ENCODE results near the gene LUC7L. TPM values are rescaled to one million over a fixed set of nuclear protein-coding genes. Genes with fewer than 3 reads are reported as not detected.

The LUC7L gene
- total RNA-seq, 1 donor from 2014 or later: 154 TPM

GRCh38 chr16:143047-143446 lies 86.2 kb downstream of the LUC7L start:
- H3K27ac Mint-ChIP-seq: no peak overlapping the region
- no peaks in the 10 kb centered on the region for H3K9me3 Mint-ChIP-seq
- peaks cover 10% of the 10 kb centered on the region for H3K27me3 Mint-ChIP-seq
- no peaks in the 10 kb centered on the region for H3K4me1 Mint-ChIP-seq (ENCODE audit: unreplicated experiment)
- H3K4me3 Mint-ChIP-seq: no peak overlapping the region
- TF ChIP-seq CTCF (conservative IDR thresholded peaks at IDR 0.05): no peak
- DNase-seq (ENCODE audit: extremely low spot score, unreplicated experiment): no peak
- H3K36me3 Mint-ChIP-seq: no peaks in the 10 kb centered on the region

- Mint-ChIP-seq H3K27ac (no peak overlapping the region), H3K36me3 (no peaks in the 10 kb centered on the region), H3K4me1 (ENCODE audit: unreplicated experiment) (no peaks in the 10 kb centered on the region), H3K9me3 (no peaks in the 10 kb centered on the region), H3K27me3 (peaks cover 10% of the 10 kb centered on the region), H3K4me3 (no peak overlapping the region)
- no peak for TF ChIP-seq CTCF (conservative IDR thresholded peaks at IDR 0.05)
- no peak for DNase-seq (ENCODE audit: extremely low spot score, unreplicated experiment)
Measured at GRCh38 chr16:142405-142967, 86.8 kb downstream of the LUC7L start.

GRCh38 chr16:140175-140857 lies 88.9 kb downstream of the LUC7L start:
- DNase-seq (ENCODE audit: extremely low spot score, unreplicated experiment): no peak
- H3K27me3 Mint-ChIP-seq: peaks cover 5% of the 10 kb centered on the region
- peak overlapping the region; percentile 79 for H3K4me3 Mint-ChIP-seq
- no peaks in the 10 kb centered on the region for H3K9me3 Mint-ChIP-seq
- H3K4me1 Mint-ChIP-seq (ENCODE audit: unreplicated experiment): peaks cover 6% of the 10 kb centered on the region
- H3K36me3 Mint-ChIP-seq: peaks cover 3% of the 10 kb centered on the region
- no peak overlapping the region for H3K27ac Mint-ChIP-seq
- TF ChIP-seq CTCF (conservative IDR thresholded peaks at IDR 0.05): peak; percentile 18

Other genes with a start within 250 kb of the LUC7L start
- 12.6 and 17.6 TPM in 2 replicates for gene POLR3K, start 175.8 kb downstream of the LUC7L start, total RNA-seq (ENCODE audit: low replicate concordance)
- 38.5 and 48.7 TPM in 2 replicates for gene SNRNP25, start 175.6 kb downstream of the LUC7L start, total RNA-seq (ENCODE audit: low replicate concordance)
- 25.3 and 27.3 TPM in 2 replicates for gene RHBDF1, start 156.8 kb downstream of the LUC7L start, total RNA-seq (ENCODE audit: low replicate concordance)
- gene MPG, start 151.2 kb downstream of the LUC7L start, total RNA-seq (ENCODE audit: low replicate concordance): 38.0 and 40.0 TPM in 2 replicates
- 37.9 and 38.7 TPM in 2 replicates for gene NPRL3, start 90.8 kb downstream of the LUC7L start, total RNA-seq (ENCODE audit: low replicate concordance)
- gene HBZ, start 76.8 kb downstream of the LUC7L start, total RNA-seq (ENCODE audit: low replicate concordance): not detected in 2 replicates
- gene HBM, start 63.5 kb downstream of the LUC7L start, total RNA-seq (ENCODE audit: low replicate concordance): not detected in 2 replicates
- not detected in 2 replicates for gene HBA2, start 56.6 kb downstream of the LUC7L start, total RNA-seq (ENCODE audit: low replicate concordance)
- gene HBA1, start 52.8 kb downstream of the LUC7L start, total RNA-seq (ENCODE audit: low replicate concordance): not detected in 2 replicates
- 1.1 and 1.5 TPM in 2 replicates for gene HBQ1, start 49.0 kb downstream of the LUC7L start, total RNA-seq (ENCODE audit: low replicate concordance)
- gene FAM234A, start 5.4 kb upstream of the LUC7L start, total RNA-seq (ENCODE audit: low replicate concordance): 125 and 143 TPM in 2 replicates
- 6.6 and 8.8 TPM in 2 replicates for gene RGS11, start 46.5 kb upstream of the LUC7L start, total RNA-seq (ENCODE audit: low replicate concordance)
- 2.5 and 5.0 TPM in 2 replicates for gene ARHGDIG, start 51.1 kb upstream of the LUC7L start, total RNA-seq (ENCODE audit: low replicate concordance)
- 1.0 and 1.6 TPM in 2 replicates for gene PDIA2, start 53.7 kb upstream of the LUC7L start, total RNA-seq (ENCODE audit: low replicate concordance)
- gene AXIN1, start 123.3 kb upstream of the LUC7L start, total RNA-seq (ENCODE audit: low replicate concordance): 30.6 and 31.8 TPM in 2 replicates
- gene MRPL28, start 141.1 kb upstream of the LUC7L start, total RNA-seq (ENCODE audit: low replicate concordance): 69.6 and 75.3 TPM in 2 replicates
- gene PGAP6, start 152.5 kb upstream of the LUC7L start, total RNA-seq (ENCODE audit: low replicate concordance): 56.0 and 71.1 TPM in 2 replicates
- 72.8 and 166 TPM in 2 replicates for gene NME4, start 167.8 kb upstream of the LUC7L start, total RNA-seq (ENCODE audit: low replicate concordance)
- 21.5 and 22.1 TPM in 2 replicates for gene DECR2, start 172.4 kb upstream of the LUC7L start, total RNA-seq (ENCODE audit: low replicate concordance)
- gene RAB11FIP3, start 196.2 kb upstream of the LUC7L start, total RNA-seq (ENCODE audit: low replicate concordance): 43.4 and 52.1 TPM in 2 replicates